Osteocyte (in vitro differentiated cells): ENCODE results near the gene PTPRK. TPM values are rescaled to one million over a fixed set of nuclear protein-coding genes. Genes with fewer than 3 reads are reported as not detected.

ENCODE experiments used
- DNase-seq: peaks from one replicate; pipeline ENCODE4 v3.0.0; 2021; ENCODE audit warnings: mixed read lengths; ENCODE audit not compliant: unreplicated experiment; ENCODE audit errors: extremely low spot score
- H3K27ac Mint-ChIP-seq: one replicate; pipeline ENCODE4 v1.8.0; 2021; ENCODE audit warnings: mild to moderate bottlenecking, mixed read lengths; ENCODE audit not compliant: unreplicated experiment
- H3K27me3 Mint-ChIP-seq: one replicate; pipeline ENCODE4 v1.8.0; 2021; ENCODE audit warnings: mixed read lengths; ENCODE audit not compliant: unreplicated experiment
- H3K36me3 Mint-ChIP-seq: one replicate; pipeline ENCODE4 v1.8.0; 2021; ENCODE audit warnings: mixed read lengths; ENCODE audit not compliant: unreplicated experiment
- H3K4me1 Mint-ChIP-seq: one replicate; pipeline ENCODE4 v1.8.0; 2021; ENCODE audit warnings: mixed read lengths; ENCODE audit not compliant: unreplicated experiment
- H3K4me3 Mint-ChIP-seq: one replicate; pipeline ENCODE4 v1.8.0; 2021; ENCODE audit warnings: mild to moderate bottlenecking, moderate library complexity, mixed read lengths; ENCODE audit not compliant: unreplicated experiment
- H3K9me3 Mint-ChIP-seq: one replicate; pipeline ENCODE4 v1.8.0; 2021; ENCODE audit warnings: mixed read lengths; ENCODE audit not compliant: unreplicated experiment
- total RNA-seq: library from RNA; stranded (reverse); gene quantifications from 2 replicates; pipeline ENCODE4 v1.2.1, GENCODE V29; 2021
- TF ChIP-seq, protein P1 (sequence below): fragments of 200-600 bp; sonication (generic); IDR thresholded peaks from 2 replicates; pipeline ENCODE4 v1.5.0; 2021; ENCODE audit warnings: antibody characterized with exemption, mild to moderate bottlenecking, moderate library complexity

Gene PTPRK
- total RNA-seq, 1 donor from 2014 or later, result 130 TPM

DNA sequence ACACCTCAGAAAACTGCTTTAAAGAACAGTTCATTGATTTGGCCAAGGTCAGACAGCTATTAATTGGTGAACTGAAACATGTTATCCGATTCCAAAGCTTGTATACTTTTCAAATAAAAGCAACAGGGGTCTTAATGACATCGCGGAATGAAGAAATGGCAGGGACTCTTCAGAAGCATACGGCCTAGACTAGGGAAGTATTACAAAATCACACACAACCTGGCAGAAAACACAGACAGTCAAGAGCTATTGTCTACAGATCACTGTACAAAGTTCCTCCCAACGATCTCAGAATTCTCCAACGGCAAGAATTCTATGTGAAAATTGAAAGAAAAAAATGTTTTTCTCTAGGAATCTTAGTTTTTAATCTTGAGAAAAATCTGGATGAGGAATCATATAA, 105.5 kb downstream of the PTPRK start:
- Mint-ChIP-seq H3K36me3 (peaks cover 20% of the 10 kb centered on the region), H3K4me1 (peaks cover 30% of the 10 kb centered on the region), H3K9me3 (peaks cover 11% of the 10 kb centered on the region), H3K4me3 (no peak overlapping the region), H3K27ac (no peak overlapping the region), H3K27me3 (no peaks in the 10 kb centered on the region)
- TF ChIP-seq, protein P1, sequence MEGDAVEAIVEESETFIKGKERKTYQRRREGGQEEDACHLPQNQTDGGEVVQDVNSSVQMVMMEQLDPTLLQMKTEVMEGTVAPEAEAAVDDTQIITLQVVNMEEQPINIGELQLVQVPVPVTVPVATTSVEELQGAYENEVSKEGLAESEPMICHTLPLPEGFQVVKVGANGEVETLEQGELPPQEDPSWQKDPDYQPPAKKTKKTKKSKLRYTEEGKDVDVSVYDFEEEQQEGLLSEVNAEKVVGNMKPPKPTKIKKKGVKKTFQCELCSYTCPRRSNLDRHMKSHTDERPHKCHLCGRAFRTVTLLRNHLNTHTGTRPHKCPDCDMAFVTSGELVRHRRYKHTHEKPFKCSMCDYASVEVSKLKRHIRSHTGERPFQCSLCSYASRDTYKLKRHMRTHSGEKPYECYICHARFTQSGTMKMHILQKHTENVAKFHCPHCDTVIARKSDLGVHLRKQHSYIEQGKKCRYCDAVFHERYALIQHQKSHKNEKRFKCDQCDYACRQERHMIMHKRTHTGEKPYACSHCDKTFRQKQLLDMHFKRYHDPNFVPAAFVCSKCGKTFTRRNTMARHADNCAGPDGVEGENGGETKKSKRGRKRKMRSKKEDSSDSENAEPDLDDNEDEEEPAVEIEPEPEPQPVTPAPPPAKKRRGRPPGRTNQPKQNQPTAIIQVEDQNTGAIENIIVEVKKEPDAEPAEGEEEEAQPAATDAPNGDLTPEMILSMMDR, result no peak
- DNase-seq, result no peak

DNA sequence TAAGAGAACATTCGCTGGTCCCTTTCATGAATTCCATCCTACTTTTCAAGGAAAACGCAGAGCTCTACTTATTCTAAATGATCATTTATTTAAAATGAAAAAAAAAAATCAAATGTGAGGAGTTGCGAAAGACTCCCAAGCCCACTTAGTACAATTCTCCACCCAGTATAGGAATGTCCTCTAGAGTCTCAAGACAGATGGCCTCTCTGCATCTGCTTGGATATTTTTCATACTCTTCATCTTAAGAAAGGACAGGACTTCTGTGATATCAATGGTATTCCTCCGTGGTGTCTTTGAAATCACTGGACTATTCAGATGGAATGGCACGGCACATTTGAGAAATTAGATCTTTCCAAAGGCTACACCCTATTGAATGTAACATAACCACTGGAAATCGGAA, 107.1 kb downstream of the PTPRK start:
- H3K9me3 Mint-ChIP-seq, result peaks cover 3% of the 10 kb centered on the region
- TF ChIP-seq, protein P1, result no peak
- H3K27ac Mint-ChIP-seq, result no peak overlapping the region
- H3K4me1 Mint-ChIP-seq, result peaks cover 25% of the 10 kb centered on the region
- peaks cover 9% of the 10 kb centered on the region for H3K36me3 Mint-ChIP-seq
- no peaks in the 10 kb centered on the region for H3K27me3 Mint-ChIP-seq
- no peak overlapping the region for H3K4me3 Mint-ChIP-seq
- no peak for DNase-seq

DNA sequence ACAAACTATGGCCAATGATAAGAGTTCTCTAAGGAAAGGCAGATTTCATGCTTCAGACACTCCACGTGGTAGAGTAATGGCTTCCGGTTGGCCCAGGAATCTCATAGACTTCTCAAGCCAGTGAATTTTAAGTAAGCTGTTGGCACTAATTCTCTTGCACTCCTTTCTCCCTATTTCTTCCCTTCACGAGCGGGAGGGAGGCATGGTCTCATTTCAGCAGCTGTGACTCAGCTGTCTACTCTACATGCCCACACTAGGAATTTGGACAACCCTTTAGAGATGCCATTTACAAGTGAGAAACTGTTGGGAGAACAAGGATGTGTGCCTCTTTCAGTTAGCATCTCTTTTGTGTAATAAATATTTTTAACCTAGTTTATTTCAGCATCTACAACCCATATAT, 107.7 kb downstream of the PTPRK start:
- peaks cover 8% of the 10 kb centered on the region for H3K36me3 Mint-ChIP-seq
- H3K4me1 Mint-ChIP-seq, result peaks cover 24% of the 10 kb centered on the region
- no peak overlapping the region for H3K4me3 Mint-ChIP-seq
- no peak overlapping the region for H3K27ac Mint-ChIP-seq
- no peak for DNase-seq
- H3K27me3 Mint-ChIP-seq, result no peaks in the 10 kb centered on the region
- TF ChIP-seq, protein P1, result no peak
- no peaks in the 10 kb centered on the region for H3K9me3 Mint-ChIP-seq

DNA sequence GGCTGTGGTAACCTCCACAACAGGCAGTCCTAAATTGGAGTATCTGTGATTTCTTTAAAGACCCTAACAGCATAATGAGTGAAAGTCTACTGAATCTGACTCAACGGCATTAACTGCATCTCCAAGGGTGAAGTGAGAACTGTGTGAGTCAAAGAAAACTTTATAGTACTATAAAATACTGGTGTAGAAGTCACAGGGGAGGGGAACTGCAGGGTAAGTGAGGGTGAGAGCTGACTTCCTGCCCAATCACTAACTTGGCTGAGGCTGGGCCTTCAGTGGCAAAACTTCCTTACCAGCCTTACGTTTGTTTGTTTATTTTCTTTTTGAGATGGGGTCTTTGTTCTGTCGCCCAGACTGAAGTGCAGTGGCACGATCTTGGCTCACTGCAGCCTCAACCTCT, 109.8 kb downstream of the PTPRK start:
- H3K27me3 Mint-ChIP-seq, result no peaks in the 10 kb centered on the region
- no peaks in the 10 kb centered on the region for H3K9me3 Mint-ChIP-seq
- no peak for DNase-seq
- H3K36me3 Mint-ChIP-seq, result peaks cover 2% of the 10 kb centered on the region
- no peak overlapping the region for H3K4me3 Mint-ChIP-seq
- TF ChIP-seq, protein P1, result no peak
- H3K4me1 Mint-ChIP-seq, result peaks cover 21% of the 10 kb centered on the region
- H3K27ac Mint-ChIP-seq, result peak overlapping the region; percentile 54

DNA sequence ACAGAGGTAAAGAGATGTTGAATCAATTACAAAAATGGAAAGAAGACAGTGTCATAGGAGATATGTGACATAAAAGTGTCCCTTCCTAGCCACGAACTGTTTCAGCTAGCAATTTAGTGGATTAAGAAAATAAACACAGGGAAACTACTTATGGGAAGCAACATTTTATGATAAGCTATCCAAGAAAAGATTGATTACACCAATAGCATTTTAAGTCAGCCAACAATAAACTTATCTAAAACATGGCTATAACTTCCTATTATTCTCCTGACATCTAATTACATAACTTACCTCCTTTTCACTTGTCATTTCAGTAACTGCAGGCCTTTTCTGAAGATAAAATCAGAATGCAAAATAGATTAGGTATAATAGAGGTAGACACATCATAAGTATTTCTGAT, 111.4 kb downstream of the PTPRK start:
- no peaks in the 10 kb centered on the region for H3K27me3 Mint-ChIP-seq
- peaks cover 19% of the 10 kb centered on the region for H3K4me1 Mint-ChIP-seq
- H3K36me3 Mint-ChIP-seq, result peaks cover 6% of the 10 kb centered on the region
- H3K27ac Mint-ChIP-seq, result no peak overlapping the region
- TF ChIP-seq, protein P1, result no peak
- no peak overlapping the region for H3K4me3 Mint-ChIP-seq
- DNase-seq, result no peak
- H3K9me3 Mint-ChIP-seq, result no peaks in the 10 kb centered on the region
